Measurements from ENCODE around the gene ELOVL3. TPM values are rescaled to one million over a fixed set of nuclear protein-coding genes. Genes with fewer than 3 reads are reported as not detected.
A peak's percentile ranks its signal among the peaks of the same experiment; 100 is the strongest.

ELOVL3 gene
- total RNA-seq, 1 donor from 2014 or later: not detected

- ChIA-PET POLR2A (no interaction called here), CTCF (no interaction called here)
- peaks cover 11% of the 10 kb centered on the region for H3K36me3 Mint-ChIP-seq (ENCODE audit: low read depth)
- intact Hi-C loops (cut with micrococcal nuclease): loop anchor here (10.0 kb wide), 3 partner anchors 89 to 889 kb away; partner anchors contain the start of genes BTRC, NOLC1 and TRIM8
- no peak for ATAC-seq (ENCODE audit: low read depth)
- peaks cover 50% of the 10 kb centered on the region for H3K4me1 Mint-ChIP-seq
- DNase-seq: no peak
- no peaks in the 10 kb centered on the region for H3K9me3 Mint-ChIP-seq
- TF ChIP-seq, protein P1, sequence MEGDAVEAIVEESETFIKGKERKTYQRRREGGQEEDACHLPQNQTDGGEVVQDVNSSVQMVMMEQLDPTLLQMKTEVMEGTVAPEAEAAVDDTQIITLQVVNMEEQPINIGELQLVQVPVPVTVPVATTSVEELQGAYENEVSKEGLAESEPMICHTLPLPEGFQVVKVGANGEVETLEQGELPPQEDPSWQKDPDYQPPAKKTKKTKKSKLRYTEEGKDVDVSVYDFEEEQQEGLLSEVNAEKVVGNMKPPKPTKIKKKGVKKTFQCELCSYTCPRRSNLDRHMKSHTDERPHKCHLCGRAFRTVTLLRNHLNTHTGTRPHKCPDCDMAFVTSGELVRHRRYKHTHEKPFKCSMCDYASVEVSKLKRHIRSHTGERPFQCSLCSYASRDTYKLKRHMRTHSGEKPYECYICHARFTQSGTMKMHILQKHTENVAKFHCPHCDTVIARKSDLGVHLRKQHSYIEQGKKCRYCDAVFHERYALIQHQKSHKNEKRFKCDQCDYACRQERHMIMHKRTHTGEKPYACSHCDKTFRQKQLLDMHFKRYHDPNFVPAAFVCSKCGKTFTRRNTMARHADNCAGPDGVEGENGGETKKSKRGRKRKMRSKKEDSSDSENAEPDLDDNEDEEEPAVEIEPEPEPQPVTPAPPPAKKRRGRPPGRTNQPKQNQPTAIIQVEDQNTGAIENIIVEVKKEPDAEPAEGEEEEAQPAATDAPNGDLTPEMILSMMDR (IDR thresholded peaks at IDR 0.05): no peak
- H3K4me3 Mint-ChIP-seq: peak overlapping the region; percentile 52
- H3K27me3 Mint-ChIP-seq: peaks cover 24% of the 10 kb centered on the region
- H3K27ac Mint-ChIP-seq: no peak overlapping the region
Observed at GRCh38 chr10:102243309-102243708, 17.2 kb downstream of the ELOVL3 start.

- Mint-ChIP-seq H3K27ac (peak within 1 kb of the TSS; percentile 91), H3K9me3 (no peaks in the 10 kb centered on the region), H3K27me3 (peaks cover 22% of the 10 kb centered on the region), H3K36me3 (ENCODE audit: low read depth) (peaks cover 16% of the 10 kb centered on the region), H3K4me3 (peak within 1 kb of the TSS; percentile 98), H3K4me1 (peaks cover 58% of the 10 kb centered on the region)
- TF ChIP-seq, protein P1 (IDR thresholded peaks at IDR 0.05): no peak
- ATAC-seq (ENCODE audit: low read depth): peak; percentile 88
- intact Hi-C loops (cut with micrococcal nuclease): loop anchor here (1.0 to 10.0 kb wide), 9 partner anchors 16 to 1122 kb away; partner anchors contain the start of genes ACTR1A, BTRC, CUEDC2 and FBXL15
- peak; percentile 76 for DNase-seq
- POLR2A ChIA-PET: interaction anchor here (0.5 to 2.5 kb wide), 13 partner anchors 9 to 891 kb away, joined by 3 to 21 read pairs (median 4); partner anchors contain the start of genes ACTR1A and NFKB2
- CTCF ChIA-PET: interaction anchor here (0.6 to 7.5 kb wide), 4 partner anchors 14 to 1123 kb away, joined by 3 to 50 read pairs (median 3); no protein-coding TSS in a partner anchor
Observed at GRCh38 chr10:102245082-102245931, 19.2 kb downstream of the ELOVL3 start, which contains the start of gene GBF1. Gene GBF1 (plus strand): TSS chr10:102245532. CDS start chr10:102258939, 13,407 bp downstream.

- Mint-ChIP-seq H3K4me1 (peaks cover 56% of the 10 kb centered on the region), H3K9me3 (no peaks in the 10 kb centered on the region), H3K27ac (peak overlapping the region; percentile 91), H3K4me3 (peak overlapping the region; percentile 98), H3K27me3 (peaks cover 19% of the 10 kb centered on the region), H3K36me3 (ENCODE audit: low read depth) (peaks cover 17% of the 10 kb centered on the region)
- TF ChIP-seq, protein P1 (IDR thresholded peaks at IDR 0.05): no peak
- DNase-seq (no peak), ATAC-seq (ENCODE audit: low read depth) (no peak)
- POLR2A ChIA-PET: interaction anchor here (0.8 to 2.5 kb wide), 10 partner anchors 8 to 401 kb away, joined by 3 to 21 read pairs (median 4); partner anchors contain the start of genes ACTR1A and NFKB2
- CTCF ChIA-PET: interaction anchor here (0.6 to 7.5 kb wide), 3 partner anchors 15 to 1123 kb away, joined by 3 to 50 read pairs (median 3); no protein-coding TSS in a partner anchor
- intact Hi-C loops (cut with micrococcal nuclease): loop anchor here (1.0 to 10.0 kb wide), 9 partner anchors 17 to 1121 kb away; partner anchors contain the start of genes ACTR1A, BTRC, CUEDC2 and FBXL15
Observed at GRCh38 chr10:102245932-102246251, 19.8 kb downstream of the ELOVL3 start.

- intact Hi-C loops (cut with micrococcal nuclease): loop anchor here (5.0 to 10.0 kb wide), 4 partner anchors 91 to 1121 kb away; partner anchors contain the start of genes BTRC, NOLC1, TAF5 and TRIM8
- Mint-ChIP-seq H3K27me3 (peaks cover 17% of the 10 kb centered on the region), H3K4me1 (peaks cover 53% of the 10 kb centered on the region), H3K36me3 (ENCODE audit: low read depth) (peaks cover 19% of the 10 kb centered on the region), H3K9me3 (no peaks in the 10 kb centered on the region), H3K4me3 (peak overlapping the region; percentile 98), H3K27ac (peak overlapping the region; percentile 91)
- TF ChIP-seq, protein P1 (IDR thresholded peaks at IDR 0.05): no peak
- CTCF ChIA-PET: interaction anchor here (7.5 kb wide), 1 partner anchor 15 kb away, joined by 50 read pairs; no protein-coding TSS in a partner anchor
- ATAC-seq (ENCODE audit: low read depth): no peak
- no peak for DNase-seq
- POLR2A ChIA-PET: interaction anchor here (0.6 to 2.5 kb wide), 4 partner anchors 16 to 413 kb away, joined by 3 to 21 read pairs (median 10); partner anchors contain the start of gene NFKB2
Observed at GRCh38 chr10:102246261-102246660, 20.2 kb downstream of the ELOVL3 start.
